Measurements from ENCODE around the gene RPGRIP1L. TPM values are rescaled to one million over a fixed set of nuclear protein-coding genes. Genes with fewer than 3 reads are reported as not detected.
"Not testable (repeated sequence)": the region's sequence is repeated elsewhere in the genome, so short reads cannot be mapped to it uniquely, and the experiment has no call there.

Gene RPGRIP1L
- total RNA-seq, 1 donor, result 22.0 TPM

GRCh38 chr16:53686710-53687109 is 16.9 kb downstream of the RPGRIP1L start:
- H3K4me3 ChIP-seq (ENCODE audit: low read depth, low read length), result no peak overlapping the region
- DNase-seq (ENCODE audit: low read depth), result no peak
- no peak for TF ChIP-seq CTCF (IDR thresholded peaks at IDR 0.05; ENCODE audit: insufficient read depth, low read depth, low read length)

- not testable (repeated sequence) for H3K4me3 ChIP-seq (ENCODE audit: low read depth, low read length); DNase-seq (ENCODE audit: low read depth)
Measured at GRCh38 chr16:53685334-53685733, 18.3 kb downstream of the RPGRIP1L start.

GRCh38 chr16:53681354-53681753 is 22.3 kb downstream of the RPGRIP1L start:
- TF ChIP-seq CTCF (IDR thresholded peaks at IDR 0.05; ENCODE audit: insufficient read depth, low read depth, low read length), result no peak
- no peak overlapping the region for H3K4me3 ChIP-seq (ENCODE audit: low read depth, low read length)
- DNase-seq (ENCODE audit: low read depth), result no peak

- H3K4me3 ChIP-seq (ENCODE audit: low read depth, low read length), result no peak overlapping the region
Measured at GRCh38 chr16:53680756-53681155, 22.9 kb downstream of the RPGRIP1L start.

GRCh38 chr16:53678756-53679343 is 24.8 kb downstream of the RPGRIP1L start:
- peak; percentile 38 for DNase-seq (ENCODE audit: low read depth)
- no peak for TF ChIP-seq CTCF (IDR thresholded peaks at IDR 0.05; ENCODE audit: insufficient read depth, low read depth, low read length)

More at GRCh38 chr16:53680756-53681155, 22.9 kb downstream of the RPGRIP1L start:
- TF ChIP-seq CTCF (IDR thresholded peaks at IDR 0.05; ENCODE audit: insufficient read depth, low read depth, low read length), result no peak
- no peak for DNase-seq (ENCODE audit: low read depth)

GRCh38 chr16:53678155-53678554 is 25.5 kb downstream of the RPGRIP1L start:
- no peak overlapping the region for H3K4me3 ChIP-seq (ENCODE audit: low read depth, low read length)
- TF ChIP-seq CTCF (IDR thresholded peaks at IDR 0.05; ENCODE audit: insufficient read depth, low read depth, low read length), result no peak
- DNase-seq (ENCODE audit: low read depth), result no peak

More at GRCh38 chr16:53678756-53679343, 24.8 kb downstream of the RPGRIP1L start:
- no peak overlapping the region for H3K4me3 ChIP-seq (ENCODE audit: low read depth, low read length)

GRCh38 chr16:53673189-53673588 is 30.5 kb downstream of the RPGRIP1L start:
- TF ChIP-seq CTCF (IDR thresholded peaks at IDR 0.05; ENCODE audit: insufficient read depth, low read depth, low read length), result no peak
- no peak for DNase-seq (ENCODE audit: low read depth)
- no peak overlapping the region for H3K4me3 ChIP-seq (ENCODE audit: low read depth, low read length)

Measured in fibroblast of villous mesenchyme (primary cell).